DOHH2 (cell line): ENCODE results near the gene KRT6C.

Experiments
- EZH2phosphoT487 ChIP-seq: fragments of 200-600 bp; sonication (generic); IDR thresholded peaks from 2 replicates; pipeline ENCODE4 v1.6.1; 2017; ENCODE audit warnings: borderline replicate concordance, mild to moderate bottlenecking, antibody characterized with exemption, low read length, moderate library complexity, mixed read lengths
- TF ChIP-seq, protein P1 (sequence below): fragments of 200-600 bp; sonication (generic); IDR thresholded peaks from one replicate; pipeline ENCODE4 v1.5.1; 2014; ENCODE audit warnings: antibody characterized with exemption, mild to moderate bottlenecking, low read depth, low read length; ENCODE audit not compliant: poor library complexity, severe bottlenecking

DNA sequence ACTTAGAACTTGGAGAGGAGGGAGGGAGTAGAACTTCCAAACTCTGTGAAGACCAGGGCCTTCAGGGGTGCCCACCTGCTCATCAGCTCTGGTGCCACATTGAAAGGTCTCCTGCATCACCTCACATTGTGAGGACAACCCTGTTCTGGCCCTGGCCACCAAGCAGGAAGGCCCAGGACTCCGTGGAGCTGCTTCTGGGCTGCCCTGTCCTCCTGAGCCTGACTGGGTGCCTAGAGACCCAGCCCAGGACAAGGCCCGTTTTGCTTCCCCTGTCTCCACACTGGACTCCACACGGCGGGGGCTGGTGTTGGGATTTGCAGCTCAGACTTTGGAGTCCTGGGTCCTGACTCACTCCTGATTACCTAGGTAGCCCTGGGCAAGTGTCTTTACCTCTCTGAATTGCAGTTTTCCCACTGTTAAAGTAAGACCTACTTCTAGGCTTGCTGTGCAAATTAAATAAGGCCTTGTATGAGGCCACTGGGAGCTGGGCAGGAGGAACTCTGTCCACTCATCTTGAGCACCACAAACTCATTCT, 55.0 kb downstream of the KRT6C start:
- TF ChIP-seq, protein P1, sequence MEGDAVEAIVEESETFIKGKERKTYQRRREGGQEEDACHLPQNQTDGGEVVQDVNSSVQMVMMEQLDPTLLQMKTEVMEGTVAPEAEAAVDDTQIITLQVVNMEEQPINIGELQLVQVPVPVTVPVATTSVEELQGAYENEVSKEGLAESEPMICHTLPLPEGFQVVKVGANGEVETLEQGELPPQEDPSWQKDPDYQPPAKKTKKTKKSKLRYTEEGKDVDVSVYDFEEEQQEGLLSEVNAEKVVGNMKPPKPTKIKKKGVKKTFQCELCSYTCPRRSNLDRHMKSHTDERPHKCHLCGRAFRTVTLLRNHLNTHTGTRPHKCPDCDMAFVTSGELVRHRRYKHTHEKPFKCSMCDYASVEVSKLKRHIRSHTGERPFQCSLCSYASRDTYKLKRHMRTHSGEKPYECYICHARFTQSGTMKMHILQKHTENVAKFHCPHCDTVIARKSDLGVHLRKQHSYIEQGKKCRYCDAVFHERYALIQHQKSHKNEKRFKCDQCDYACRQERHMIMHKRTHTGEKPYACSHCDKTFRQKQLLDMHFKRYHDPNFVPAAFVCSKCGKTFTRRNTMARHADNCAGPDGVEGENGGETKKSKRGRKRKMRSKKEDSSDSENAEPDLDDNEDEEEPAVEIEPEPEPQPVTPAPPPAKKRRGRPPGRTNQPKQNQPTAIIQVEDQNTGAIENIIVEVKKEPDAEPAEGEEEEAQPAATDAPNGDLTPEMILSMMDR, result no peak
- no peak for TF ChIP-seq EZH2phosphoT487
